MM.1S (cell line): Measurements from ENCODE around the gene CA10.

ENCODE experiments used
- DNase-seq: peaks from one replicate; pipeline ENCODE4 v3.0.0-alpha.2; 2015
- H2AFZ ChIP-seq: fragments of 300-600 bp; sonication (generic); 2 replicates; pipeline ENCODE4 v1.6.0; 2016; ENCODE audit warnings: antibody characterized with exemption, low read length
- H3F3A ChIP-seq: fragments of 300-600 bp; sonication (generic); 2 replicates; pipeline ENCODE4 v1.6.1; 2016; ENCODE audit warnings: mild to moderate bottlenecking, antibody characterized with exemption, low read length, moderate library complexity, mixed read lengths; ENCODE audit not compliant: insufficient read depth
- H3K27ac ChIP-seq: fragments of 300-600 bp; sonication (generic); 2 replicates; pipeline ENCODE4 v1.5.1; 2016; ENCODE audit warnings: mild to moderate bottlenecking, low read length
- H3K27me3 ChIP-seq: fragments of 300-600 bp; sonication (generic); replicated peaks from 2 replicates; pipeline ENCODE4 v1.6.0; 2016; ENCODE audit warnings: low read length; ENCODE audit not compliant: insufficient read depth
- H3K36me3 ChIP-seq: fragments of 300-600 bp; sonication (generic); replicated peaks from 2 replicates; pipeline ENCODE4 v1.6.1; 2016; ENCODE audit warnings: mild to moderate bottlenecking, low read length, mixed read lengths; ENCODE audit not compliant: insufficient read depth
- H3K4me1 ChIP-seq: fragments of 300-600 bp; sonication (generic); 2 replicates; pipeline ENCODE4 v1.6.1; 2016; ENCODE audit warnings: low read length, mixed read lengths
- H3K4me2 ChIP-seq: fragments of 300-600 bp; sonication (generic); 2 replicates; pipeline ENCODE4 v1.6.0; 2016; ENCODE audit warnings: low read depth, low read length
- H3K4me3 ChIP-seq: fragments of 300-600 bp; sonication (generic); 2 replicates; pipeline ENCODE4 v1.5.1; 2016; ENCODE audit warnings: low read length, mixed read lengths
- H3K79me2 ChIP-seq: fragments of 300-600 bp; sonication (generic); 2 replicates; pipeline ENCODE4 v1.6.1; 2016; ENCODE audit warnings: mixed run types, low read length, mixed read lengths
- H3K9ac ChIP-seq: fragments of 300-600 bp; sonication (generic); 2 replicates; pipeline ENCODE4 v1.6.1; 2016; ENCODE audit warnings: low read length, mixed read lengths
- H3K9me2 ChIP-seq: fragments of 300-600 bp; sonication (generic); replicated peaks from 2 replicates; pipeline ENCODE4 v1.6.1; 2016; ENCODE audit warnings: mild to moderate bottlenecking, low read length, mixed read lengths; ENCODE audit not compliant: insufficient read depth
- H3K9me3 ChIP-seq: fragments of 300-600 bp; sonication (generic); replicated peaks from 2 replicates; pipeline ENCODE4 v1.6.1; 2016; ENCODE audit warnings: mild to moderate bottlenecking, low read length, mixed read lengths; ENCODE audit not compliant: insufficient read depth
- H4K20me1 ChIP-seq: fragments of 300-600 bp; sonication (generic); 2 replicates; pipeline ENCODE4 v1.6.1; 2016; ENCODE audit warnings: mild to moderate bottlenecking, low read length, moderate library complexity, mixed read lengths; ENCODE audit not compliant: insufficient read depth
- EZH2 ChIP-seq: fragments of 300-600 bp; sonication (generic); optimal IDR thresholded peaks from 2 replicates; pipeline ENCODE3; 2017; ENCODE audit warnings: low read depth, mild to moderate bottlenecking, antibody characterized with exemption, low read length, mixed read lengths
- EZH2phosphoT487 ChIP-seq: fragments of 300-600 bp; sonication (generic); IDR thresholded peaks from 2 replicates; pipeline ENCODE4 v1.6.1; 2018; ENCODE audit warnings: antibody characterized with exemption, low read length
- TF ChIP-seq, protein P1 (sequence below): fragments of 300-600 bp; sonication (generic); IDR thresholded peaks from 2 replicates; pipeline ENCODE4 v1.5.1; 2016; ENCODE audit warnings: antibody characterized with exemption, low read length, mixed read lengths

CA10 gene

DNA sequence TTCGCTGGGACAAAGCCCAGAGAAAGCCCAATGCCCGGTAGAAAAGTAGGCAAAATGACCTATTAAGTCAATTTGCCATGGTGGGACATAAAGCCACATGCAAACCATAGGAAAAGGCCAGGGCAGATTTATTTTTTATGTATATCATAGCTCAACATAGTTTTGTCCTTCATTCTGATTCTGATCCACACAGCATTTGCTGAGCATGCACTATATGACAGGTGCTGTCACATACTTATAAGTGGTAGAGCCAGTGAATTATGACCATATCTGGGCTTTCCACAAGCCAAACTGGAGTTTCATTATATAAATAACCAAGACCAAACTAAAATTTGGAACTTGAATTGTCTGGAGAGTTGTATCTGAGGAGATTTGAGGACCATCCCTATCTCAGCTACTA, 74.3 kb downstream of the CA10 start:
- no peaks in the 10 kb centered on the region for H4K20me1 ChIP-seq
- no peak overlapping the region for H3K4me3 ChIP-seq
- DNase-seq: no peak
- H3K4me1 ChIP-seq: no peaks in the 10 kb centered on the region
- no peaks in the 10 kb centered on the region for H3K27me3 ChIP-seq
- TF ChIP-seq, protein P1, sequence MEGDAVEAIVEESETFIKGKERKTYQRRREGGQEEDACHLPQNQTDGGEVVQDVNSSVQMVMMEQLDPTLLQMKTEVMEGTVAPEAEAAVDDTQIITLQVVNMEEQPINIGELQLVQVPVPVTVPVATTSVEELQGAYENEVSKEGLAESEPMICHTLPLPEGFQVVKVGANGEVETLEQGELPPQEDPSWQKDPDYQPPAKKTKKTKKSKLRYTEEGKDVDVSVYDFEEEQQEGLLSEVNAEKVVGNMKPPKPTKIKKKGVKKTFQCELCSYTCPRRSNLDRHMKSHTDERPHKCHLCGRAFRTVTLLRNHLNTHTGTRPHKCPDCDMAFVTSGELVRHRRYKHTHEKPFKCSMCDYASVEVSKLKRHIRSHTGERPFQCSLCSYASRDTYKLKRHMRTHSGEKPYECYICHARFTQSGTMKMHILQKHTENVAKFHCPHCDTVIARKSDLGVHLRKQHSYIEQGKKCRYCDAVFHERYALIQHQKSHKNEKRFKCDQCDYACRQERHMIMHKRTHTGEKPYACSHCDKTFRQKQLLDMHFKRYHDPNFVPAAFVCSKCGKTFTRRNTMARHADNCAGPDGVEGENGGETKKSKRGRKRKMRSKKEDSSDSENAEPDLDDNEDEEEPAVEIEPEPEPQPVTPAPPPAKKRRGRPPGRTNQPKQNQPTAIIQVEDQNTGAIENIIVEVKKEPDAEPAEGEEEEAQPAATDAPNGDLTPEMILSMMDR: no peak
- no peak for TF ChIP-seq EZH2phosphoT487
- no peak for TF ChIP-seq EZH2
- no peak overlapping the region for H3K27ac ChIP-seq
- H3K9ac ChIP-seq: no peak overlapping the region
- H3K9me2 ChIP-seq: no peaks in the 10 kb centered on the region
- no peaks in the 10 kb centered on the region for H3F3A ChIP-seq
- H3K36me3 ChIP-seq: no peaks in the 10 kb centered on the region
- H2AFZ ChIP-seq: no peak overlapping the region
- H3K9me3 ChIP-seq: no peaks in the 10 kb centered on the region
- no peaks in the 10 kb centered on the region for H3K79me2 ChIP-seq
- no peak overlapping the region for H3K4me2 ChIP-seq

DNA sequence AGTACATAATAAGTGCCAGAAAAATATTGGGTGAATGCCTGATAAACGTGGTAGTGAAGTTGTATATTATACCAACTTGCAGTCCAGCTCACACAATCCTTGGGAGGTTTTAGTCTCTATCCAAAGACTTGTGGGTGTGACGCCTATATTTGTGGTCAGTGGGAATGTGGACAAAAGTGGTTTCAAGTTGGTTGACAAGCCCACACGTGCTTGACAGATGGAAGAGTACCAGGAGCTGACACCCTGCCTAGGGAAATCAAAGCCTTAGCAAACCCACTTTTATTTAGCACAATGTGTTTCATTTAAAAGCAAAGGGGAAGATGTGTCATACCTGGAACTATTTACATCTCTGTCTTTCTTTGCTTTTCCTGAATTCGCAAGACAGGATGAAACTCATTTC, 79.0 kb downstream of the CA10 start:
- Histone ChIP-seq H3K9me3 (no peaks in the 10 kb centered on the region), H3K9ac (no peak overlapping the region), H3K27me3 (no peaks in the 10 kb centered on the region), H4K20me1 (no peaks in the 10 kb centered on the region), H3F3A (no peaks in the 10 kb centered on the region), H3K4me1 (no peaks in the 10 kb centered on the region), H3K27ac (no peak overlapping the region), H3K4me2 (no peak overlapping the region), H3K9me2 (no peaks in the 10 kb centered on the region), H3K36me3 (no peaks in the 10 kb centered on the region), H2AFZ (no peak overlapping the region), H3K79me2 (no peaks in the 10 kb centered on the region), H3K4me3 (no peak overlapping the region)
- TF ChIP-seq, protein P1: no peak
- no peak for TF ChIP-seq EZH2phosphoT487
- TF ChIP-seq EZH2: no peak
- DNase-seq: no peak

DNA sequence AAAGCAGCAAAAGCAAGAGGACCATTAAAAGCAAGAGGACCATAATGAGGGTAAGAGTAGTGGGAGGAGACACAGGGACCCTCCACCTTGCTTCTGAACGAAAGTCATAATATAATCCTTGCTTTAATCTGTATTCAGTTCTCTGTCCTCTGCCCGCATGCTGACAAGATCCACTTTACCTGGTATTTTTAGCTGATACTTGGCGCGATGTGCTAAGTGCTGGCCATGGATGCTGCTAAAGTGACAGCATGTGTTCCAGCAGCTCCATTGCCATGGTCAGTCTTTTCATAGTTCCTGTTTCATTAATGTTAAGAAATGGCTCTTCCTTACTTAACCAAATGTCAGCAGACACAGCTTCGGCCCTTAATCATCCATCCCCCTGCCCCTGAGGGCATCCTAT, 86.8 kb downstream of the CA10 start:
- TF ChIP-seq, protein P1: no peak
- no peak for TF ChIP-seq EZH2
- Histone ChIP-seq H2AFZ (no peak overlapping the region), H3F3A (no peaks in the 10 kb centered on the region), H3K27me3 (no peaks in the 10 kb centered on the region), H4K20me1 (no peaks in the 10 kb centered on the region), H3K36me3 (no peaks in the 10 kb centered on the region), H3K4me3 (no peak overlapping the region), H3K79me2 (no peaks in the 10 kb centered on the region), H3K9me2 (no peaks in the 10 kb centered on the region), H3K9ac (no peak overlapping the region), H3K27ac (no peak overlapping the region), H3K4me2 (no peak overlapping the region), H3K9me3 (no peaks in the 10 kb centered on the region), H3K4me1 (no peaks in the 10 kb centered on the region)
- no peak for DNase-seq
